ENCODE data around the gene MSI2. TPM values are rescaled to one million over a fixed set of nuclear protein-coding genes. Genes with fewer than 3 reads are reported as not detected.

The MSI2 gene
- total and polyA plus RNA-seq, 2 donors (not counting 3 experiments of a cell fraction or from before 2014, with no cell fraction given) = 20.9 to 59.3 TPM

GRCh38 chr17:57570724-57571344 is 314.5 kb downstream of the MSI2 start:
- no peaks in the 10 kb centered on the region for H4K20me1 ChIP-seq (replicated peaks; ENCODE audit: control insufficient read depth, extremely low read depth, insufficient read depth, low read length)
- dilution Hi-C loops (cut with MboI; ENCODE audit: extremely low pct_ligation_motif_present, low sequenced_read_pairs) = no loop called here
- H3K27ac ChIP-seq (ENCODE audit: insufficient read depth, low read depth, low read length) = no peak overlapping the region
- no peak overlapping the region for H3K9ac ChIP-seq (replicated peaks; ENCODE audit: extremely low read depth, insufficient read depth, low read length)
- H3K9me1 ChIP-seq (replicated peaks; ENCODE audit: control insufficient read depth, extremely low read depth, insufficient read depth, low read length) = no peaks in the 10 kb centered on the region
- no peaks in the 10 kb centered on the region for H3K9me3 ChIP-seq (replicated peaks; ENCODE audit: control insufficient read depth, insufficient read depth, low read length)
- no peak overlapping the region for H2AFZ ChIP-seq (ENCODE audit: low read depth, low read length)
- intact Hi-C loops (cut with micrococcal nuclease) = no loop called here
- ChIA-PET CTCF (no interaction called here), POLR2A (no interaction called here)
- H3K79me2 ChIP-seq (ENCODE audit: control insufficient read depth, insufficient read depth, low read length) = no peaks in the 10 kb centered on the region
- TF ChIP-seq JUN (IDR thresholded peaks at IDR 0.05; ENCODE audit: borderline replicate concordance, insufficient read depth, insufficient read length, low read depth) = no peak
- TF ChIP-seq MYC (IDR thresholded peaks at IDR 0.05; ENCODE audit: low read depth, low read length) = no peak
- no peak for TF ChIP-seq FOS (IDR thresholded peaks at IDR 0.05; ENCODE audit: borderline replicate concordance, insufficient read depth, low read length)
- no peak for TF ChIP-seq MAX (IDR thresholded peaks at IDR 0.05; ENCODE audit: insufficient read depth, insufficient read length)
- TF ChIP-seq POLR2AphosphoS5 (IDR thresholded peaks at IDR 0.05; ENCODE audit: insufficient read depth, low read depth, low read length) = no peak
- TF ChIP-seq, protein P1, sequence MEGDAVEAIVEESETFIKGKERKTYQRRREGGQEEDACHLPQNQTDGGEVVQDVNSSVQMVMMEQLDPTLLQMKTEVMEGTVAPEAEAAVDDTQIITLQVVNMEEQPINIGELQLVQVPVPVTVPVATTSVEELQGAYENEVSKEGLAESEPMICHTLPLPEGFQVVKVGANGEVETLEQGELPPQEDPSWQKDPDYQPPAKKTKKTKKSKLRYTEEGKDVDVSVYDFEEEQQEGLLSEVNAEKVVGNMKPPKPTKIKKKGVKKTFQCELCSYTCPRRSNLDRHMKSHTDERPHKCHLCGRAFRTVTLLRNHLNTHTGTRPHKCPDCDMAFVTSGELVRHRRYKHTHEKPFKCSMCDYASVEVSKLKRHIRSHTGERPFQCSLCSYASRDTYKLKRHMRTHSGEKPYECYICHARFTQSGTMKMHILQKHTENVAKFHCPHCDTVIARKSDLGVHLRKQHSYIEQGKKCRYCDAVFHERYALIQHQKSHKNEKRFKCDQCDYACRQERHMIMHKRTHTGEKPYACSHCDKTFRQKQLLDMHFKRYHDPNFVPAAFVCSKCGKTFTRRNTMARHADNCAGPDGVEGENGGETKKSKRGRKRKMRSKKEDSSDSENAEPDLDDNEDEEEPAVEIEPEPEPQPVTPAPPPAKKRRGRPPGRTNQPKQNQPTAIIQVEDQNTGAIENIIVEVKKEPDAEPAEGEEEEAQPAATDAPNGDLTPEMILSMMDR (IDR thresholded peaks at IDR 0.05; ENCODE audit: extremely low read depth in 1 of 2, insufficient read depth in 1 of 2, low read depth in 1 of 2, low read length in 2 of 2) = no peak
- TF ChIP-seq GATA2 (IDR thresholded peaks at IDR 0.05; ENCODE audit: insufficient read depth, insufficient read length, low read depth, low read length) = no peak
- TF ChIP-seq POLR2A (IDR thresholded peaks at IDR 0.05; ENCODE audit: low read depth, low read length) = no peak
- no peak for TF ChIP-seq EZH2 (IDR thresholded peaks at IDR 0.05; ENCODE audit: borderline replicate concordance, low read depth, low read length, severe bottlenecking)
- H3K4me1 ChIP-seq (ENCODE audit: control insufficient read depth, extremely low read depth, insufficient read depth, low read length) = no peaks in the 10 kb centered on the region
- no TSS peak for BruUV-seq (replicated peaks)
- no peaks in the 10 kb centered on the region for H3K36me3 ChIP-seq (ENCODE audit: control insufficient read depth in 2 of 2, extremely low read depth in 1 of 2, insufficient read depth in 2 of 2, low read length in 2 of 2)
- DNase-seq (ENCODE audit: low read depth, low spot score) (no peak), FAIRE-seq (no peak)
- no peak overlapping the region for H3K4me2 ChIP-seq (ENCODE audit: insufficient read depth, low read length)
- H3K4me3 ChIP-seq (replicated peaks in 1 of 3; ENCODE audit: insufficient read depth in 1 of 3, low read depth in 1 of 3, low read length in 3 of 3) = no peak overlapping the region
- no peaks in the 10 kb centered on the region for H3K27me3 ChIP-seq (ENCODE audit: control insufficient read depth in 2 of 2, insufficient read depth in 2 of 2, low read length in 2 of 2)

All from endothelial cell of umbilical vein (primary cell).